Gastrocnemius medialis (tissue), 4 donors: Measurements from ENCODE around the gene HES1. TPM values are rescaled to one million over a fixed set of nuclear protein-coding genes. Genes with fewer than 3 reads are reported as not detected.
A peak's percentile ranks its signal among the peaks of the same experiment; 100 is the strongest.

Experiments used
- ATAC-seq, 2 donors: fragments of 150-250 bp; one replicate each; pipeline ENCODE4 v1.9.1; 2016
- DNase-seq, 2 donors: peaks; one replicate each; pipeline ENCODE4 v3.0.0-alpha.2; 2019
- H3K27ac ChIP-seq, 4 donors: fragments of 200-600 bp; sonication (generic); 1 replicate in 1 of 4; 2 replicates in 3 of 4; pipeline ENCODE4 v1.5.1; 2016 to 2018; ENCODE audit warnings: mild to moderate bottlenecking in 2 of 4, moderate library complexity in 1 of 4
- H3K27me3 ChIP-seq, 3 donors: fragments of 200-600 bp; sonication (generic) in 2 of 3; 1 replicate in 1 of 3; 2 replicates in 2 of 3; pipeline versions ENCODE4 v1.5.1 to v1.6.0; 2016 to 2019; ENCODE audit warnings: mild to moderate bottlenecking in 1 of 3, moderate library complexity in 1 of 3
- H3K36me3 ChIP-seq, 2 donors: fragments of 200-600 bp; sonication (generic) in 1 of 2; one replicate each; pipeline ENCODE4 v1.5.1; 2017 to 2018
- H3K4me1 ChIP-seq, 2 donors: fragments of 200-600 bp; sonication (generic) in 1 of 2; one replicate each; pipeline ENCODE4 v1.5.1; 2016 to 2017; ENCODE audit warnings: mild to moderate bottlenecking in 2 of 2
- H3K4me3 ChIP-seq, 4 donors: fragments of 200-600 bp; sonication (generic) in 3 of 4; 1 replicate in 1 of 4; 2 replicates in 3 of 4; pipeline ENCODE4 v1.5.1; 2016 to 2019; ENCODE audit warnings: mild to moderate bottlenecking in 2 of 4
- H3K9me3 ChIP-seq, 3 donors: fragments of 200-600 bp; sonication (generic) in 2 of 3; 1 replicate in 1 of 3; 2 replicates in 2 of 3; pipeline ENCODE4 v1.5.1; 2016 to 2019
- CTCF ChIP-seq, 5 experiments: fragments of 450-650 bp in 3 of 5; fragments of 200-600 bp in 2 of 5; sonication (generic) in 2 of 5; IDR thresholded peaks in 4 of 5; conservative IDR thresholded peaks in 1 of 5; 1 replicate in 4 of 5; 2 replicates in 1 of 5; pipeline ENCODE4 v1.5.1; 2016 to 2019; ENCODE audit warnings: antibody characterized with exemption in 5 of 5, mild to moderate bottlenecking in 3 of 5, moderate library complexity in 3 of 5
- POLR2A ChIP-seq, 2 donors: fragments of 450-650 bp; IDR thresholded peaks; one replicate each; pipeline ENCODE4 v1.6.1; 2017; ENCODE audit warnings: antibody characterized with exemption in 2 of 2, mild to moderate bottlenecking in 2 of 2, moderate library complexity in 2 of 2
- in situ Hi-C, 4 donors: fragments of 200-750 bp; cut with MboI; loops; one replicate each; pipeline versions ENCODE4 v1.15.0 to v1.8.0; 2017; ENCODE audit warnings: low sequenced_read_pairs in 4 of 4
- intact Hi-C: fragments of 100-400 bp; cut with DNase I; formaldehyde crosslinking; loops from one replicate; pipeline ENCODE4 v1.15.1; 2023; ENCODE audit warnings: low total_unique reads
- total RNA-seq, 4 donors: library from RNA; depleted of rRNA; stranded (reverse); fragments of >200 nt; gene quantifications; one replicate each; pipeline versions ENCODE4 v1.1.0 to v1.2.3, GENCODE V29; 2016

The HES1 gene, protein sequence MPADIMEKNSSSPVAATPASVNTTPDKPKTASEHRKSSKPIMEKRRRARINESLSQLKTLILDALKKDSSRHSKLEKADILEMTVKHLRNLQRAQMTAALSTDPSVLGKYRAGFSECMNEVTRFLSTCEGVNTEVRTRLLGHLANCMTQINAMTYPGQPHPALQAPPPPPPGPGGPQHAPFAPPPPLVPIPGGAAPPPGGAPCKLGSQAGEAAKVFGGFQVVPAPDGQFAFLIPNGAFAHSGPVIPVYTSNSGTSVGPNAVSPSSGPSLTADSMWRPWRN
- 10 to 100 TPM in 3 of 4 donors, 1 to 10 TPM in 1; 9.7 to 38.3 (median 27.8) TPM for total RNA-seq

- peaks cover 24 to 37% of the 10 kb centered on the region in 2 donors for H3K4me1 ChIP-seq
- peak; percentile 94 to 97 for DNase-seq
- no peaks in the 10 kb centered on the region for H3K27me3 ChIP-seq
- TF ChIP-seq POLR2A (IDR thresholded peaks at IDR 0.05) (peak; percentile 98), CTCF (IDR thresholded peaks at IDR 0.05 in 4 of 5, conservative IDR thresholded peaks at IDR 0.05 in 1 of 5) (no peak)
- intact Hi-C loops, result loop anchor here (1.0 to 10.0 kb wide), 9 partner anchors 66 to 1219 kb away; partner anchors contain the start of genes ATP13A3 and MB21D2
- no peaks in the 10 kb centered on the region for H3K36me3 ChIP-seq
- H3K9me3 ChIP-seq, result no peaks in the 10 kb centered on the region
- H3K4me3 ChIP-seq, result peak within 1 kb of the TSS; percentile 65 to 86 (median 75)
- in situ Hi-C loops, result loop anchor here (5.0 to 25.0 kb wide), 5 partner anchors 69 to 351 kb away; no protein-coding TSS in a partner anchor
- H3K27ac ChIP-seq, result peak within 1 kb of the TSS; percentile 97 to 100 (median 99)
- peak; percentile 54 to 57 for ATAC-seq
Observed at GRCh38 chr3:194135806-194136518, at the start of gene HES1. HES1 (plus strand) TSS chr3:194136148; CDS start chr3:194136381, 233 bp downstream.

DNA sequence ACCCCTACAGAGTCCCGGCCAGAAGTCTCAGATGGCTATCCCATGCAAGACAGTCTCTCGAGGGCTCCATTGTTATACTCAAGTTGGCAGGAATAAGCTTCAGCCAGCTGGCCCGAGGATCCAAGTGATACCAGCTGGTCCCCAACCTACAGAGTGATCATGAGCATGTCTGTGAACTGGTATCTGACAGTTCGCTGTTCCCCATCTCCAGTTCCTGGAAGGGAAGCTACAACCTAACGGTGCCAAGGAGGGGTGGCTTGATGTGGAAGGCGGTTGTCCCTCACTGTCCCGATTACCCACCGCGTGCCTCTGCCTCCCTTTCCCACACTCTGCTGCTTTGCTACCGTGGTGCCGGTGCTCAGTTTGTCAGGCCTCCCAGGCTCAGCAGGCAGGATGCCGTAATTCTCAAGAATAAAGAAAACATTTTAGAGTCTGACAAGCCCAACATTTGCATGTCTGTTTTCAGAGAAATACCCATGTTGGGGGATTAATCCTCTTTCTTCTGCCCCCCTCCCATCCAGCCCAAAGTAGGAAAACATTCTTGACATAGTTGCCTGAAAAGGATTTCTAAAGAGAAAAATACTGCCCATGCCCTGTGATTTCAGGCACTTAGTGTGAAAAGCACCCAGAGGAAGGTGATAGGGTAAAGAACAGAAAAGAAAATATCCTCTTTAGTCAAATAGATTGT is 49.4 kb upstream of the HES1 start:
- no peak for ATAC-seq
- no peak for DNase-seq
- H3K4me3 ChIP-seq, result no peak overlapping the region
- no peaks in the 10 kb centered on the region for H3K9me3 ChIP-seq
- no peaks in the 10 kb centered on the region for H3K27me3 ChIP-seq
- TF ChIP-seq POLR2A (IDR thresholded peaks at IDR 0.05), result no peak
- H3K36me3 ChIP-seq, result no peaks in the 10 kb centered on the region
- in situ Hi-C loops (no loop called here), intact Hi-C loops (no loop called here)
- H3K4me1 ChIP-seq, result peaks cover 8 to 9% of the 10 kb centered on the region in 2 donors
- H3K27ac ChIP-seq, result no peak overlapping the region

DNA sequence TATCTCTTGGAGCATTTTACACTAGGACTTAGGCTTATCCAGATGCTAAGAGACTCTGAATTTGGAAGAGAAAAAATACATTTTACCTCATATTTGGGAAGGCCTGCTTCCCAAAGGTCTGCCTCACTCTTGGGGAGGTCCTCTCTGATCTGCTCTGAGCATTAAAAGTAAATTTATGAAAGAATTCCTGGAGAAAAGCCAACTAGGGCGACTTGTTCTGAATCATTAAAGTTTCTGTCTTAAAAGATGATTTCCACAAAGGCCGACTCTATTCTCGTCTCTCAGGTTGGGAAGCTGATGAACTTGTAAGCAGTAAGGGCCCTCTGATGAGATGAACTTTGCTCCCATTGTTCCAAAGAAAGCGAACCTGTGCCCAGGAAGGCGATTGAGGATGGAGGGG is 48.7 kb upstream of the HES1 start:
- H3K27ac ChIP-seq, result no peak overlapping the region

DNA sequence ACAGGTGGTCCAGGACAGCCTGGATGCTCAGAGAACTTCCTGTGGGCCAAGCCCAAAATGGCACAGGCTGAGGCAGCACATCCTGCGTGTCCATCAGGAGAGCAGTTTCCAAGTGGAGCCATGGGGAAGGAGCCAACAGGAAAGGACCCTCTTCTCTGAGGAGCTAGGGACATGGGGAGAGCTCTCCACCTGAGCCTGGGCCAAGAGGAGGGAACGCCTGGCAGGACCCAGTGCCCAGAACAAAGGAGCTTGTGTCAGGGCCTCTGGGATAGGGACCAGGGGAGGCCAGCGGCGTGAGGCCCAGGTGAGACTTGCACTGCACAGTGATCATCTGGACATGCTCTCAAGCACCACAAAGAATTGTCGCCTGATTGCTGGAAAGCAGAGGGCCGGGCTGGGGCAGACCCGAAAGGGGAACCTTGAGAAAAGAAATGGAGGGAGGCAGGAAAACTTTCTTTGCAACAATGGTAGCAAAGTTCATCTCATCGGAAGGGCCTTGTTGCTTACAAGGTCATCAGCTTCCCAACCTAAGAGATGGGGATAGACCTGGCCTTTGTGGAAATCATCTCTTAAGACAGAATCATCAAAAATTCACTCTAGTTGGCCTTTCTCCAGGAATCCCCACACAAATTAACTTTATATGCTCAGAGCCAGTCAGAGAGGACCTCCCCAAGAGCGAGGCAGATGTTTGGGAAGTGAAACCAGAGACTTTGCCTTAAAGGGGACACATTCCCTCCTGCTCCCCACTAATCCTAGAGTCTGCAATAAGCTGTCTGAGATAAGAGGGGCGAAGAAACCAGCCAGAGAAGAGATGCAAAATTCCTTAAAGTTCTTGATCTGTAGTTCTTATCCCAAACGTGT is 47.7 kb upstream of the HES1 start:
- ATAC-seq (no peak), DNase-seq (no peak)
- Histone ChIP-seq H3K36me3 (no peaks in the 10 kb centered on the region), H3K4me3 (no peak overlapping the region), H3K27ac (no peak overlapping the region), H3K9me3 (no peaks in the 10 kb centered on the region), H3K4me1 (no peaks in the 10 kb centered on the region), H3K27me3 (no peaks in the 10 kb centered on the region)
- intact Hi-C loops (no loop called here), in situ Hi-C loops (no loop called here)
- TF ChIP-seq CTCF (IDR thresholded peaks at IDR 0.05 in 4 of 5, conservative IDR thresholded peaks at IDR 0.05 in 1 of 5), result no peak

More for the DNA sequence above, 48.7 kb upstream of the HES1 start:
- ATAC-seq (no peak), DNase-seq (no peak)
- Histone ChIP-seq H3K4me3 (no peak overlapping the region), H3K27me3 (no peaks in the 10 kb centered on the region), H3K36me3 (no peaks in the 10 kb centered on the region), H3K9me3 (no peaks in the 10 kb centered on the region), H3K4me1 (peaks cover 6 to 8% of the 10 kb centered on the region in 2 donors)
- no peak for TF ChIP-seq POLR2A (IDR thresholded peaks at IDR 0.05)
- in situ Hi-C loops (no loop called here), intact Hi-C loops (no loop called here)
